GM03348 (cell line): Measurements from ENCODE around the gene C19orf33.
A peak's percentile ranks its signal among the peaks of the same experiment; 100 is the strongest.

Experiments
- DNase-seq: peaks from one replicate; pipeline ENCODE4 v3.0.0; 2012; ENCODE audit warnings: low spot score

Gene C19orf33

GRCh38 chr19:38308926-38309614 is 5.0 kb downstream of the C19orf33 start:
- no peak for DNase-seq

- DNase-seq = no peak
These were observed 5.7 kb downstream of the C19orf33 start for GRCh38 chr19:38309615-38310278.

GRCh38 chr19:38310279-38310670 is 6.2 kb downstream of the C19orf33 start:
- no peak for DNase-seq

- no peak for DNase-seq
These were observed 6.9 kb downstream of the C19orf33 start for GRCh38 chr19:38310986-38311385.

DNA sequence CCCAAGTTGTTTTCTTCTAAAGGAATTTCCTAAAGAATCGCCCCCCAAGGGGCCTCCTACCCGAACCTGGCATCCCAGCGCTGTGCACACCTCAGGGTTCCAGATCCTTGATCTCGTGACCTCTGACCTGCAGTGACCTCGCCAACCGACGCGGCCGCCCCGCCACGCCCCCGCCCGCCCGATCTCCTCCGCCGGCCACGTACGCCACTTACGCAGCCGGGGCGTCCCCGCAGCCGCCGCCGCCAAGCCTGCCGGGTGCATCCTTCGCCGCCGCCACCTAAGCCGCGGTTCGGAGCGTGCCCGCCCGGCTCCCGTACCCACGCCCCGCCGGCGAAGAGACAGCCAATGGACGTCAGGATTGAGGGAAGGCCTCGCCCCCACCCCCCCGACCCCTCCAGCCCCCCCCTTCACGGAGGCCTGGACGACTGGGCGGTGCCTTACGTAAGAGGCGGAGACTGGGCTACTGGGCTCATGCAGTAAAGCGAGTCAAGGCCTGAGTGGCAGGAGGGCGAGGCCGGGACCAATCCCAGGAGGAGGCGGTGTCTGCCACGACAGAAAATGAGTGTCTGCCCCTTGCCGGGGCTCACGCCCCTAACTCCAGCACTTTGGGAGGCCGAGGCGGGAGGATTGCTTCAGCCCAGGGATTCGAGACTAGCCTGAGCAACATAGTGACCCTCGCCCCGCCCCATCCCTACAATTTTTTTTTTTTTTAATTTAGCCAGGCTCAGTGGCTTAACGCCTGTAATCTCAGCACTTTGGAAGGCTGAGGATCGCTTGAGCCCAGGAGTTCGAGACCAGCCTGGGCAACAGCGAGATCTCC is 11.8 kb downstream of the C19orf33 start, which contains the start of gene YIF1B:
YIF1B (minus strand) TSS at position 291 of the 820 bp plus-strand sequence; CDS start at position 261, 30 bp downstream.
- DNase-seq = peak; percentile 100

DNA sequence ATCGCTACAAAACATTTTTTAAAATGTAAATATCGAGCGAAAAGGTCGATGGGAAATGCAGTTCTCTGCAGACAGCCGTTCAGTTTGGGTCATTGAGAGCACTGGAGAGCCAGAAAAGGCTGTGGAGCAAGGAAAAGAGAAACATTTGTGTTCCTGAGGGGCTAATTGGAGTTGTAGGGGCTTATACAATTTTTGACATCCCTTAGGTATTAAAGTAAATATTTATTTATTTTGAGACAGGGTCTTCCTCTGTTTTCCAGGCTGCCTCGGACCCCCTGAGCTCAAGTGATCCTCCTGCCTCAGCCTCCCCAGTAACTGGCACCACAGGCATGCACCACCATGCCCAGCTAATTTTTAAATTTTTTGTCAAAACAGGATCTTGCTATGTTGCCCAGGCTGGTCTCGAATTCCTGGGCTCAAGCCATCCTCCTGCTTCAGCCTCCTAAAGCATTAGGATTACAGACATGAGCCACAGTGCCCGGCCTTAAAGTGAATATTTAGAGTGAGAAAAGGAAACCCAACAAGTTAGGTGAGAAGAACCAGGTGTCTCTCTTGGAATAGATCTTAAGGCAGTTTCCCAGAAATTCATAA is 12.5 kb downstream of the C19orf33 start:
- DNase-seq = no peak

DNA sequence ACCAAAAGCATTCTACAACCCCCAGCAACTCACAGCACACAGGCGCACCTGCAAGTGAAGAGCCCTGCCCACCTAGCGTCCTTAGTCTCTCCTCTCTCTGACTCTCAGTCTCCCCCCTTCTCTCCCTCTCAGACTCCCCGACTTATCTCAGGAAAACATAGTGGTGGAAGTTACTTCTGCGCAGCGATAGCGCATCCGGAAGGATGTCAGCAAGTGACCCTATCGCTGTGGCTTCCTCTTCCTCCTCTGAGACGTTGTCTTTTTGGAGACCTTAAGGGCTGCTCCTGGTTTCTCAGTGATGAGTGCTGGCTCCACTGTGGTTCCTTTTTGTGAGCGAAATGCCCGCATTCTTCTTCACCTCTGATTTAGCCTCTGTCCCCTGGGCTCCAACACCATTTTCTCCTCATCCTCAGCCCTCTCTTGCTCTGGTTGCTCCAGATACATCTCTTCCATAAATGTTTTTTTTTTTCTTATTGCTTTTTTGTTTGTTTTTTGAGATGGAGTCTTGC is 13.1 kb downstream of the C19orf33 start:
- no peak for DNase-seq

GRCh38 chr19:38318660-38319059 is 14.6 kb downstream of the C19orf33 start:
- no peak for DNase-seq

DNA sequence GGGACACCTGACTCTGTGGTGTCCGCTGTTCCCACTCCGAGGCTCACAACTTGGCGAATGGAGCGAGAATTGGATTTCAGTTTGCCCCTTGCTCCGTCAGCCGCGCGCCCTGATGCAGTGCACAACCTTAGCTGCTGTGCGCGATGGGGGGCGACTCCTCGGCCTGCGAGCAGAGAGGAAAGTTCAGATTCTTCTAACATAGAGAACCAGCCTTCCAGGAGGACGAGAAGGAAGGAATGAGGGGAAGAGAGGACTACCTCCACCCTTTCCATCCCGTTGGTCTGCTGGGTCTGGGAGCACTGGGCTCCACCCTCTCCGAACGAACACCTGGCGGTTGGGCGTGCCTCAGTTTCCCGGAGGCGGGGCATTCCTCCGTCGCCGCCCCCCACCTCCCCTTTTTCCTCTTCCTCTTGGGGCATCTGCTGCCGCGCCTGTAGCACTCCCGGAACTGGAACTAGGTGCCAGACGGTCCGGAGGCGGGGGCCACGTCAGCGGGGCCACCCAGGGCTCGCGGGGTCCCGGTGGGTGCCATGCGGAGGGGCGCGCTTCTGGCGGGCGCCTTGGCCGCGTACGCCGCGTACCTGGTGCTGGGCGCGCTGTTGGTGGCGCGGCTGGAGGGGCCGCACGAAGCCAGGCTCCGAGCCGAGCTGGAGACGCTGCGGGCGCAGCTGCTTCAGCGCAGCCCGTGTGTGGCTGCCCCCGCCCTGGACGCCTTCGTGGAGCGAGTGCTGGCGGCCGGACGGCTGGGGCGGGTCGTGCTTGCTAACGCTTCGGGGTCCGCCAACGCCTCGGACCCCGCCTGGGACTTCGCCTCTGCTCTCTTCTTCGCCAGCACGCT is 15.6 kb downstream of the C19orf33 start, which contains the start of gene KCNK6:
KCNK6 (plus strand) TSS at position 425 of the 838 bp plus-strand sequence; CDS start at position 531, 106 bp downstream.
- DNase-seq = peak; percentile 63

DNA sequence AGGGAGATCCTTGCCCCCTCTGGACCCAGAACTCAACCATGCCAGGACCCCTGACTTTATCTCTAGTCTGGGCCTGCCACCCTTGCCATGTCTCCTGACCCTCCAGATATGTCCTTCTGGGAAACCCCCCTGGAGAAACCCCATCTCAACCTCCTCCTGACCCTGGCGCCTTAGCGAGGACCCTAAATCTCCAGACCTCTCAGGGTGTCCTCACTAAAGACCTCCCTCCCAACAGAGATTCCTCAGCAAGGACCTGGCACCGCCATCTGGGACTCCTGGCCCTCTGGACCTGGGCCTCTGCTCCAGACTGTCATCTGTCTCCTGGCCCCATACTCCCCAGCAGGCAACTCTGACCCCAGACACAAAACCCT is 16.9 kb downstream of the C19orf33 start:
- no peak for DNase-seq

DNA sequence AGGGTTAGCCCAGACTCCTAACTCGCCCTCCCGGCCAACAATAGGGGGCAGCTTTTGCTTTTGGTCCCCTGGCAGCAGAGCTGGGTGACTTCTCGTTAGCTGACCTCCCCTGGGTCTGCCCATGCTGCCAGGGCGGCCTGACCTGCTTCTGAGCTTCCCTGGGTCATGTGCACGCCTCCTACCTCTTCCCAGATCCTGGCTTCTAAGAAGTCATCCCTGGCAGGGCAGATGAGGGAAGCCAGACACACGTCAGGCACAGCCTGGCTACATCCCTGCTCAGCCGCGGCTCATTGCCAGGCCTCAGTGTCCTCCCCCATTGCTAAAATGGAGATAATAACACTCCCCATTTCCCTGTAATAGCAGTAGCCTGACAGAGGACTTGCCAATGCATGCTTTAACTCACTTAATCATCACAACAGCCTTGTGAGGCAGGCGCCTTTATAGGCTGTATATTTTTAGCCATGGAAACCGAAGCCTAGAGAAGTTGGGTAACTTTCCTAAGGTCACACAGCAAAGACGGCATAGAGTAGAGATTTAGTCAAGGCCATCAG is 17.7 kb downstream of the C19orf33 start:
- peak; percentile 79 for DNase-seq

DNA sequence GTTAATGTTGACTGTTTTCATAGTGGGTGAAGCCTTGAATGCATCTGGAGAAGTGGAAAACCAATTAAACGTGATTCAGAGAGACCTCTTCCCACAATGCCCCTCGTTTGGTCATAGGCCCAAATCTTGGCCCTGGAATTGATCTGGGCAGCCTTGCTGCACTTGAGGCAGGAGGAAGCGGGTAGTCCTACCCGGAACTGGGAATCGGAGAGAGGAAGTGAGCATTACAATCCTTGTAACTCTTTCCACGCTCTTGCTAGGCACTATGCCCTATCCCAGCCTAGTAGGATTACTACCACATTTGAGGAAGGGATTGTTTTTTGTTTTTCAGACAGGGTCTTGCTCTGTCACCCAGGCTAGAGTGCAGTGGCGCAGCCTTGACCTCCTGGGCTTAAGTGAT is 19.2 kb downstream of the C19orf33 start:
- no peak for DNase-seq

GRCh38 chr19:38324431-38324830 is 20.4 kb downstream of the C19orf33 start:
- DNase-seq = no peak

DNA sequence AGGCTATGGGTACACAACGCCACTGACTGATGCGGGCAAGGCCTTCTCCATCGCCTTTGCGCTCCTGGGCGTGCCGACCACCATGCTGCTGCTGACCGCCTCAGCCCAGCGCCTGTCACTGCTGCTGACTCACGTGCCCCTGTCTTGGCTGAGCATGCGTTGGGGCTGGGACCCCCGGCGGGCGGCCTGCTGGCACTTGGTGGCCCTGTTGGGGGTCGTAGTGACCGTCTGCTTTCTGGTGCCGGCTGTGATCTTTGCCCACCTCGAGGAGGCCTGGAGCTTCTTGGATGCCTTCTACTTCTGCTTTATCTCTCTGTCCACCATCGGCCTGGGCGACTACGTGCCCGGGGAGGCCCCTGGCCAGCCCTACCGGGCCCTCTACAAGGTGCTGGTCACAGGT is 22.5 kb downstream of the C19orf33 start:
- DNase-seq = no peak

- DNase-seq = no peak
These were observed 25.6 kb downstream of the C19orf33 start for GRCh38 chr19:38329651-38330050.

DNA sequence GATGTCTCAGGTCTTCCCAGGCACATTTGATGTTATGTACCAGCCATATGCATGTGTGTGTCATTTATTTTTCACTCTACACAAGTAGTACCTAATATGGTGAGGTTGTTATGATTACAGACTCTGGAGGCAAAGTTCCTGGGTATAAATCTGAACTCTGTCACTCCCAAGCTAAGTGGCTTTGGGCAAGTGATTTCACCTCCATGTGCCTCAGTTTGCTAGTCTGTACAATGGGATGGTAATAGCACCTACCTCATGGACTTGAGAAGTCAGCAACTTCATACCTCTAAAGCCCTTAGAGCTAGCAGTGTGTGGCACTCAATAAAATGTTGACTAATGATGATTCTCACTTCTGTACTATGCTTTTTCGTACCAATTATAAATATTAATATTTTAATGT is 27.7 kb downstream of the C19orf33 start:
- DNase-seq = no peak

- DNase-seq = no peak
These were observed 29.2 kb downstream of the C19orf33 start for GRCh38 chr19:38333245-38333644.

DNA sequence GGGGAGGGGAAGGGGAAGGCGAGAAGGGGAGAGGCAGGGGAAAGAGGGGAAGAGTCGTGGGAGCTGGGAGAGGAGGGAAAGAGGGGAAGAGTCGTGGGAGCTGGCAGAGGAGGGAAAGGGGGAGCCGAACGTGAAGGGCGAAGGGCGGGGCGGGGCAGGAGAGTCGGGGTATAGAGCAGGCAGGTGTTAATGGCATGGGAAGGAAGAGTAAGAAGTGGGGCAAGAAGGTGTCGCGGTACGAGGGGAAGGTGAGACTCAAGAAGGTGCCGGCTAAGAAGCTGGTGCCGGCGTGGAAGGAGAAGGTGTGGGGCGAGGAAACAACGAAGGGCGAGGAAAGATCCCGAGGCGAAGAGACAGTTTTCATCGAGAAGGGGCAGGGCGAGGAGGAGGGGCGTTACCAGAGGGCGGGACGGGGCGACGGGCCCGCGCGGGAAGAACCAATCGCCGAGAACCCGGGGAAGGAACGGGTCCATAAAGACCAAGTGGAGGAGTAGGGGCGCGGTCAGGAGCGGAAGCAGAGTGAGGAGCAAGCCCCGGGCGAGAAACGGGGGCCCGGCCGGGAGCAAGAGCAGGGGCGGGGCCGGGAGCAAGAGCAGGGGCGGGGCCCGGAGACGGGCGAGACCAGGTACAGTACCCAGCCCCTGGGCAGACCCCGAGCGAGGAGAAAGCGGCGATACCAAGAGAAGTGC is 32.0 kb downstream of the C19orf33 start:
- peak; percentile 97 for DNase-seq

DNA sequence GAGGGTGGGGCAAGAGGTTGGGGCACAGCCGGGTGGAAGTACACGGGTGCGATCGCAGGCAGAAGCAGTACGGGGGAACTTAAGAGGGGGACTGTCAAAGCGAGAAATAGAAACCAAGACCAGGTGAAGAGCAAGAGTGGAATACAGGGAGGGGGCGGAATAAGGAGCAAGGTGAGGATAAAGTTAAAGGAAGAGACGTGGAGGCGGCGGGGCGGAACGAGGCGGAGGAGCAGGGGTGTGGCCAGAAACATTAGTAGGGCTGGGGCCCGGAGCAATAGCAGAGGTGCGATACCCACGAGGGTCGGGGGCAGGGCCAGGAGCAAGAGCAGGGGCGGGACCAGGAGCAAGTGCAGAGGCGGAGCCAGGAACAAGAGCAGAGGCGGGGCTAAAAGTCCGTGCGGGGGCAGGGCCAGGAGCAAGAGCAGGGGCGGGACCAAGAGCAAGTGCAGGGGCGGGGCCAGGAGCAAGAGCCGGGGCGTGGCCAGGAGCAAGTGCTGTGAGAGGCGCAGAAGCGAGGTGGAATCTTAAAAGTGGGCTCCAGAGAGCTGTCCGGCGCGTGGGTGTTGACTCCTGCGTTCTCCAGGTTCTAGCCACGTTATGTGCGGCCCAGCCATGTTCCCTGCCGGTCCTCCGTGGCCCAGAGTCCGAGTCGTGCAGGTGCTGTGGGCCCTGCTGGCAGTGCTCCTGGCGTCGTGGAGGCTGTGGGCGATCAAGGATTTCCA is 32.7 kb downstream of the C19orf33 start:
- DNase-seq = peak; percentile 92

- DNase-seq = no peak
These were observed 33.3 kb downstream of the C19orf33 start for GRCh38 chr19:38337360-38337653.
